HUES6 (cell line): Measurements from ENCODE around the gene ZC3H12D.

Experiments used
- H3K27ac ChIP-seq: 2 replicates; pipeline ENCODE4 v1.7.0; 2013; ENCODE audit warnings: low read depth, mild to moderate bottlenecking, low read length, inconsistent platforms
- H3K27me3 ChIP-seq: 2 replicates; pipeline ENCODE4 v1.6.1; 2013; ENCODE audit warnings: low read length; ENCODE audit not compliant: control insufficient read depth, insufficient read depth
- H3K36me3 ChIP-seq: 2 replicates; pipeline ENCODE4 v1.6.1; 2013; ENCODE audit warnings: low read length; ENCODE audit not compliant: control insufficient read depth, insufficient read depth
- H3K4me1 ChIP-seq: 2 replicates; pipeline ENCODE4 v1.6.1; 2013; ENCODE audit warnings: low read length; ENCODE audit not compliant: control insufficient read depth, insufficient read depth
- H3K4me3 ChIP-seq: 2 replicates; pipeline ENCODE4 v1.5.1; 2013; ENCODE audit warnings: low read depth, low read length
- H3K9ac ChIP-seq: one replicate; pipeline ENCODE4 v1.6.1; 2013; ENCODE audit warnings: mild to moderate bottlenecking, low read length
- H3K9me3 ChIP-seq: 2 replicates; pipeline ENCODE4 v1.6.1; 2013; ENCODE audit warnings: low read depth, low read length; ENCODE audit not compliant: control insufficient read depth, insufficient read depth

The ZC3H12D gene

GRCh38 chr6:149403534-149403933, 81.3 kb downstream of the ZC3H12D start:
- no peaks in the 10 kb centered on the region for H3K27me3 ChIP-seq
- no peak overlapping the region for H3K9ac ChIP-seq
- H3K4me1 ChIP-seq: no peaks in the 10 kb centered on the region
- H3K4me3 ChIP-seq: no peak overlapping the region
- H3K36me3 ChIP-seq: peaks cover 57% of the 10 kb centered on the region
- no peaks in the 10 kb centered on the region for H3K9me3 ChIP-seq
- no peak overlapping the region for H3K27ac ChIP-seq

- no peaks in the 10 kb centered on the region for H3K27me3 ChIP-seq
- H3K9ac ChIP-seq: no peak within 1 kb of the TSS
- H3K9me3 ChIP-seq: no peaks in the 10 kb centered on the region
- no peak within 1 kb of the TSS for H3K27ac ChIP-seq
- no peak within 1 kb of the TSS for H3K4me3 ChIP-seq
- H3K36me3 ChIP-seq: peaks cover 53% of the 10 kb centered on the region
- H3K4me1 ChIP-seq: no peaks in the 10 kb centered on the region
Measured at GRCh38 chr6:149400050-149400449, 84.8 kb downstream of the ZC3H12D start, which contains the start of gene SUMO4. Gene SUMO4, plus strand, starts transcription at chr6:149400262. Its CDS starts 130 bp downstream, at chr6:149400392.

- Histone ChIP-seq H3K36me3 (peaks cover 34% of the 10 kb centered on the region), H3K27me3 (no peaks in the 10 kb centered on the region), H3K27ac (no peak overlapping the region), H3K9me3 (no peaks in the 10 kb centered on the region), H3K9ac (no peak overlapping the region), H3K4me1 (no peaks in the 10 kb centered on the region), H3K4me3 (no peak overlapping the region)
Measured at GRCh38 chr6:149397384-149397783, 87.4 kb downstream of the ZC3H12D start.
